HepG2 (cell line): Measurements from ENCODE around the gene PFAS. TPM values are rescaled to one million over a fixed set of nuclear protein-coding genes. Genes with fewer than 3 reads are reported as not detected.

Experiments
- HNF1A ChIP-seq, 2 experiments: sonication (generic) in 1 of 2; formaldehyde crosslinking in 1 of 2; IDR thresholded peaks; 2 replicates each; pipeline versions ENCODE4 v1.4.0 to v1.6.1; 2016 to 2020; ENCODE audit warnings: borderline replicate concordance in 1 of 2, low read depth in 1 of 2, mild to moderate bottlenecking in 1 of 2, missing genetic modification reagents in 1 of 2
- KLF12 ChIP-seq: sonication (generic); formaldehyde crosslinking; IDR thresholded peaks from 2 replicates; pipeline ENCODE4 v1.4.0; 2020; ENCODE audit warnings: missing genetic modification reagents, borderline replicate concordance
- STAT5B ChIP-seq: sonication (generic); formaldehyde crosslinking; IDR thresholded peaks from 2 replicates; pipeline ENCODE4 v1.4.0; 2020; ENCODE audit warnings: missing genetic modification reagents
- ZNF180 ChIP-seq: sonication (generic); formaldehyde crosslinking; IDR thresholded peaks from 2 replicates; pipeline ENCODE4 v1.4.0; 2020; ENCODE audit warnings: low read depth, missing genetic modification reagents, borderline replicate concordance
- ZNF629 ChIP-seq: sonication (generic); formaldehyde crosslinking; conservative IDR thresholded peaks from 2 replicates; pipeline ENCODE4 v1.5.0; 2020; ENCODE audit warnings: missing genetic modification reagents
- ZNF788 ChIP-seq: sonication (generic); formaldehyde crosslinking; IDR thresholded peaks from 2 replicates; pipeline ENCODE4 v1.5.0; 2020; ENCODE audit warnings: mild to moderate bottlenecking, missing genetic modification reagents, borderline replicate concordance
- ZNF850 ChIP-seq: sonication (generic); formaldehyde crosslinking; conservative IDR thresholded peaks from 2 replicates; pipeline ENCODE4 v1.9.0; 2021; ENCODE audit warnings: mild to moderate bottlenecking, missing genetic modification reagents
- ZSCAN25 ChIP-seq: sonication (generic); formaldehyde crosslinking; IDR thresholded peaks from 2 replicates; pipeline ENCODE4 v1.8.0; 2022; ENCODE audit warnings: mild to moderate bottlenecking, missing genetic modification reagents
- polyA plus RNA-seq, 8 experiments: library from polyadenylated mRNA; depleted of rRNA in 3 of 8; stranded (reverse) in 7 of 8; unstranded in 1 of 8; fragments of >200 nt; fragmentation: Illumina TruSeq in 4 of 8; extraction: Trizol in 4 of 8; gene quantifications; 2 replicates each; pipeline versions ENCODE4 v1.2.1 to v1.2.3, GENCODE V29; 2011 to 2016; ENCODE audit warnings: low read depth in 4 of 8, missing spikeins in 1 of 8, mixed read lengths in 1 of 8; ENCODE audit not compliant: insufficient read depth in 1 of 8
- total RNA-seq, 5 experiments: library from RNA; depleted of rRNA; stranded (reverse); fragments of >200 nt; fragmentation: Illumina TruSeq; extraction: Trizol; gene quantifications; 2 replicates each; pipeline ENCODE4 v1.2.3, GENCODE V29; 2016; ENCODE audit warnings: low read depth in 1 of 5
- TF ChIP-seq, protein P1 (sequence below): IDR thresholded peaks from 2 replicates; pipeline ENCODE4 v1.6.1; 2016; ENCODE audit warnings: missing compliant biosample characterization, missing genetic modification reagents, borderline replicate concordance
- TF ChIP-seq, protein P2 (sequence below): sonication (generic); formaldehyde crosslinking; IDR thresholded peaks from 2 replicates; pipeline ENCODE4 v1.4.0; 2020; ENCODE audit warnings: missing genetic modification reagents, mild to moderate bottlenecking, borderline replicate concordance
- TF ChIP-seq, protein P3 (sequence below): sonication (generic); formaldehyde crosslinking; conservative IDR thresholded peaks from 2 replicates; pipeline ENCODE4 v1.8.0; 2022; ENCODE audit warnings: missing genetic modification reagents
- TF ChIP-seq, protein P4 (sequence below): sonication (generic); formaldehyde crosslinking; IDR thresholded peaks from 2 replicates; pipeline ENCODE4 v1.4.0; 2020; ENCODE audit warnings: missing genetic modification reagents
- TF ChIP-seq, protein P5 (sequence below): sonication (generic); formaldehyde crosslinking; IDR thresholded peaks from 2 replicates; pipeline ENCODE4 v1.4.0; 2020; ENCODE audit warnings: mild to moderate bottlenecking, missing genetic modification reagents
- TF ChIP-seq, protein P6 (sequence below): sonication (generic); formaldehyde crosslinking; IDR thresholded peaks from 2 replicates; pipeline ENCODE4 v1.4.0; 2020; ENCODE audit warnings: missing genetic modification reagents

The PFAS gene
- total and polyA plus RNA-seq, 2 of the 13 experiments (the other 11 are each of a cell fraction or from before 2014, with no cell fraction given), result 49.4 to 58.2 TPM

DNA sequence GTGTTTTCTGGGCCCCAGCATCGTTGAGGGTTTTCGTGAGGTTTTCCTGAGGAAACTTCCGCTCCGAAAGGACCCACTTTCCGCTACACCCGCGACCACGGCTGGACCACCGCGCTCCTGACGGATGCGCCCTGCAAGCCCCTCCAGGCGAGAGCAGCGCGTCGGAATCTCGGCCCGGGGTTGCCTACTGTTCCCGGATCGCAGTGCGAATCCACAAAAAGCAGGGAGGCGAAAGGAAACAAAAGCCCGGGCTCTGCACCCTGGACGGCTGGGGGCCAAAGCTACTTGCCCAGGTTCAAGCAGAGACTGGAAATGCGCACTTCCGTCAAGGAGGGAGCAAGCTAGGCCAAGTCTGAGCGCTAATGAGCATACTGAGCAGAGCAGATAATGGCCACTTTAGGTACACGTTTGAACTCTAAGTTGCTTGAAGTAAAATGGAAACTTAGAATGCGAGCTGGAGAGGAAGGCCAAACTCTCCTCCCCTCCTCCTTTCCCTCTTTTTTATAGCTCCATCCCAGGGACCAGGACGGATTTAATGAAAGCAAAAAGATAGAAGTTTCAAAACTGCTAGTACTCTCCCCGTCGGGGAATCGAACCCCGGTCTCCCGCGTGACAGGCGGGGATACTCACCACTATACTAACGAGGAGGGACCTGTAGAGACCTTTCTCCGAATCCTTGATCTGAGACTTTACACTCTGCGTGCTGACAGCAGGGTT, 27.3 kb upstream of the PFAS start (continued):
- TF ChIP-seq STAT5B (CRISPR knock-in tag) (no peak), ZSCAN25 (CRISPR knock-in tag) (peak; percentile 16; the same call in 1 of the 2 replicates), ZNF788 (CRISPR knock-in tag) (0 out of 2 replicates have a peak, but pooled peaks have one; percentile 6), KLF12 (CRISPR knock-in tag) (peak; percentile 63; the same call in 1 of the 2 replicates), ZNF180 (CRISPR knock-in tag) (no peak; the same call in 1 of the 2 replicates), HNF1A (IDR thresholded peaks at IDR 0.05; ENCODE audit: low read depth) (no peak; the same call in 1 of the 2 replicates), HNF1A (CRISPR knock-in tag; IDR thresholded peaks at IDR 0.05; ENCODE audit: borderline replicate concordance) (no peak), ZNF629 (CRISPR knock-in tag) (peak; percentile 56; the same call in 1 of the 2 replicates), ZNF850 (CRISPR knock-in tag) (0 out of 2 replicates have a peak, but pooled peaks have one; percentile 2)
- TF ChIP-seq, protein P1, sequence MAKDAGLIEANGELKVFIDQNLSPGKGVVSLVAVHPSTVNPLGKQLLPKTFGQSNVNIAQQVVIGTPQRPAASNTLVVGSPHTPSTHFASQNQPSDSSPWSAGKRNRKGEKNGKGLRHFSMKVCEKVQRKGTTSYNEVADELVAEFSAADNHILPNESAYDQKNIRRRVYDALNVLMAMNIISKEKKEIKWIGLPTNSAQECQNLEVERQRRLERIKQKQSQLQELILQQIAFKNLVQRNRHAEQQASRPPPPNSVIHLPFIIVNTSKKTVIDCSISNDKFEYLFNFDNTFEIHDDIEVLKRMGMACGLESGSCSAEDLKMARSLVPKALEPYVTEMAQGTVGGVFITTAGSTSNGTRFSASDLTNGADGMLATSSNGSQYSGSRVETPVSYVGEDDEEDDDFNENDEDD (CRISPR knock-in tag), result peak; percentile 14; the same call in 1 of the 2 replicates
- TF ChIP-seq, protein P2, sequence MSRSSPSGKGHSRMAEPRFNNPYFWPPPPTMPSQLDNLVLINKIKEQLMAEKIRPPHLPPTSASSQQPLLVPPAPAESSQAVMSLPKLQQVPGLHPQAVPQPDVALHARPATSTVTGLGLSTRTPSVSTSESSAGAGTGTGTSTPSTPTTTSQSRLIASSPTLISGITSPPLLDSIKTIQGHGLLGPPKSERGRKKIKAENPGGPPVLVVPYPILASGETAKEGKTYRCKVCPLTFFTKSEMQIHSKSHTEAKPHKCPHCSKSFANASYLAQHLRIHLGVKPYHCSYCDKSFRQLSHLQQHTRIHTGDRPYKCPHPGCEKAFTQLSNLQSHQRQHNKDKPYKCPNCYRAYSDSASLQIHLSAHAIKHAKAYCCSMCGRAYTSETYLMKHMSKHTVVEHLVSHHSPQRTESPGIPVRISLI (CRISPR knock-in tag), result no peak
- TF ChIP-seq, protein P3, sequence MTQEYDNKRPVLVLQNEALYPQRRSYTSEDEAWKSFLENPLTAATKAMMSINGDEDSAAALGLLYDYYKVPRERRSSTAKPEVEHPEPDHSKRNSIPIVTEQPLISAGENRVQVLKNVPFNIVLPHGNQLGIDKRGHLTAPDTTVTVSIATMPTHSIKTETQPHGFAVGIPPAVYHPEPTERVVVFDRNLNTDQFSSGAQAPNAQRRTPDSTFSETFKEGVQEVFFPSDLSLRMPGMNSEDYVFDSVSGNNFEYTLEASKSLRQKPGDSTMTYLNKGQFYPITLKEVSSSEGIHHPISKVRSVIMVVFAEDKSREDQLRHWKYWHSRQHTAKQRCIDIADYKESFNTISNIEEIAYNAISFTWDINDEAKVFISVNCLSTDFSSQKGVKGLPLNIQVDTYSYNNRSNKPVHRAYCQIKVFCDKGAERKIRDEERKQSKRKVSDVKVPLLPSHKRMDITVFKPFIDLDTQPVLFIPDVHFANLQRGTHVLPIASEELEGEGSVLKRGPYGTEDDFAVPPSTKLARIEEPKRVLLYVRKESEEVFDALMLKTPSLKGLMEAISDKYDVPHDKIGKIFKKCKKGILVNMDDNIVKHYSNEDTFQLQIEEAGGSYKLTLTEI (CRISPR knock-in tag), result no peak
- TF ChIP-seq, protein P4, sequence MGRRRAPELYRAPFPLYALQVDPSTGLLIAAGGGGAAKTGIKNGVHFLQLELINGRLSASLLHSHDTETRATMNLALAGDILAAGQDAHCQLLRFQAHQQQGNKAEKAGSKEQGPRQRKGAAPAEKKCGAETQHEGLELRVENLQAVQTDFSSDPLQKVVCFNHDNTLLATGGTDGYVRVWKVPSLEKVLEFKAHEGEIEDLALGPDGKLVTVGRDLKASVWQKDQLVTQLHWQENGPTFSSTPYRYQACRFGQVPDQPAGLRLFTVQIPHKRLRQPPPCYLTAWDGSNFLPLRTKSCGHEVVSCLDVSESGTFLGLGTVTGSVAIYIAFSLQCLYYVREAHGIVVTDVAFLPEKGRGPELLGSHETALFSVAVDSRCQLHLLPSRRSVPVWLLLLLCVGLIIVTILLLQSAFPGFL, result no peak
- TF ChIP-seq, protein P5, sequence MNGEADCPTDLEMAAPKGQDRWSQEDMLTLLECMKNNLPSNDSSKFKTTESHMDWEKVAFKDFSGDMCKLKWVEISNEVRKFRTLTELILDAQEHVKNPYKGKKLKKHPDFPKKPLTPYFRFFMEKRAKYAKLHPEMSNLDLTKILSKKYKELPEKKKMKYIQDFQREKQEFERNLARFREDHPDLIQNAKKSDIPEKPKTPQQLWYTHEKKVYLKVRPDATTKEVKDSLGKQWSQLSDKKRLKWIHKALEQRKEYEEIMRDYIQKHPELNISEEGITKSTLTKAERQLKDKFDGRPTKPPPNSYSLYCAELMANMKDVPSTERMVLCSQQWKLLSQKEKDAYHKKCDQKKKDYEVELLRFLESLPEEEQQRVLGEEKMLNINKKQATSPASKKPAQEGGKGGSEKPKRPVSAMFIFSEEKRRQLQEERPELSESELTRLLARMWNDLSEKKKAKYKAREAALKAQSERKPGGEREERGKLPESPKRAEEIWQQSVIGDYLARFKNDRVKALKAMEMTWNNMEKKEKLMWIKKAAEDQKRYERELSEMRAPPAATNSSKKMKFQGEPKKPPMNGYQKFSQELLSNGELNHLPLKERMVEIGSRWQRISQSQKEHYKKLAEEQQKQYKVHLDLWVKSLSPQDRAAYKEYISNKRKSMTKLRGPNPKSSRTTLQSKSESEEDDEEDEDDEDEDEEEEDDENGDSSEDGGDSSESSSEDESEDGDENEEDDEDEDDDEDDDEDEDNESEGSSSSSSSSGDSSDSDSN (CRISPR knock-in tag), result peak; percentile 48; the same call in 1 of the 2 replicates
- TF ChIP-seq, protein P6, sequence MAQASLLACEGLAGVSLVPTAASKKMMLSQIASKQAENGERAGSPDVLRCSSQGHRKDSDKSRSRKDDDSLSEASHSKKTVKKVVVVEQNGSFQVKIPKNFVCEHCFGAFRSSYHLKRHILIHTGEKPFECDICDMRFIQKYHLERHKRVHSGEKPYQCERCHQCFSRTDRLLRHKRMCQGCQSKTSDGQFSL, result 0 out of 2 replicates have a peak, but pooled peaks have one; percentile 24
